K562 (cell line): Measurements from ENCODE around the gene ASB7. TPM values are rescaled to one million over a fixed set of nuclear protein-coding genes. Genes with fewer than 3 reads are reported as not detected.

Source experiments
- BHLHE40 ChIP-seq: IDR thresholded peaks from 2 replicates; pipeline ENCODE4 v1.6.1; 2011; ENCODE audit warnings: low read length, improper control_type of control experiment
- HEY1 ChIP-seq: fragments of 250-450 bp; sonication (Bioruptor Pico); IDR thresholded peaks from 2 replicates; pipeline ENCODE4 v1.5.0; 2020; ENCODE audit warnings: mild to moderate bottlenecking, moderate library complexity, borderline replicate concordance
- ILF3 ChIP-seq: fragments of 450-650 bp; IDR thresholded peaks from 2 replicates; pipeline ENCODE4 v1.6.1; 2018; ENCODE audit warnings: antibody characterized with exemption, mild to moderate bottlenecking, moderate library complexity, borderline replicate concordance
- MXD1 ChIP-seq: fragments of 250-450 bp; sonication (Bioruptor Pico); IDR thresholded peaks from 2 replicates; pipeline ENCODE4 v1.8.0; 2021; ENCODE audit warnings: borderline replicate concordance, mild to moderate bottlenecking, moderate library complexity; ENCODE audit not compliant: poor library complexity, severe bottlenecking
- NFXL1 ChIP-seq: fragments of 450-650 bp; formaldehyde crosslinking; IDR thresholded peaks from 2 replicates; pipeline ENCODE4 v1.4.0; 2021; ENCODE audit warnings: mild to moderate bottlenecking
- PHF8 ChIP-seq: fragments of 200-600 bp; sonication (generic); IDR thresholded peaks from 2 replicates; pipeline ENCODE4 v1.6.1; 2012; ENCODE audit warnings: mixed run types, mild to moderate bottlenecking, inconsistent platforms, low read length, moderate library complexity, borderline replicate concordance
- POLR2G ChIP-seq: fragments of 200-400 bp; formaldehyde crosslinking; IDR thresholded peaks from 2 replicates; pipeline ENCODE4 v1.6.1; 2017; ENCODE audit warnings: low read depth, mild to moderate bottlenecking, antibody characterized with exemption, low read length, moderate library complexity
- SMAD3 ChIP-seq: fragments of 450-650 bp; formaldehyde crosslinking; conservative IDR thresholded peaks from 2 replicates; pipeline ENCODE4 v1.4.0; 2020; ENCODE audit warnings: mild to moderate bottlenecking
- SUPT5H ChIP-seq: fragments of 450-650 bp; IDR thresholded peaks from 2 replicates; pipeline ENCODE4 v1.6.1; 2016
- TAF15 ChIP-seq: fragments of 200-400 bp; formaldehyde crosslinking; IDR thresholded peaks from 2 replicates; pipeline ENCODE4 v1.6.1; 2017; ENCODE audit warnings: mild to moderate bottlenecking, low read depth, low read length, moderate library complexity
- TFAP4 ChIP-seq: sonication (generic); formaldehyde crosslinking; IDR thresholded peaks from 2 replicates; pipeline ENCODE4 v1.8.0; 2022; ENCODE audit warnings: missing genetic modification reagents, mild to moderate bottlenecking, moderate library complexity, borderline replicate concordance
- ZNF277 ChIP-seq: fragments of 250-450 bp; sonication (Bioruptor Pico); IDR thresholded peaks from 2 replicates; pipeline ENCODE4 v1.8.0; 2022; ENCODE audit warnings: inconsistent platforms, mild to moderate bottlenecking, moderate library complexity, borderline replicate concordance
- ZNF280A ChIP-seq: fragments of 450-650 bp; IDR thresholded peaks from 2 replicates; pipeline ENCODE4 v1.6.1; 2018; ENCODE audit warnings: mild to moderate bottlenecking, low read depth; ENCODE audit not compliant: partially characterized antibody
- polyA plus RNA-seq, 8 experiments: library from polyadenylated mRNA; depleted of rRNA in 4 of 8; stranded (reverse) in 5 of 8; unstranded in 3 of 8; fragments of >200 nt; fragmentation: Nextera tagmentation in 2 of 8; fragmentation: Illumina TruSeq in 1 of 8; extraction: Ambion mirVana in 2 of 8; extraction: Trizol in 1 of 8; gene quantifications; 2 replicates each; pipeline versions ENCODE4 v1.2.1 to v1.2.3, GENCODE V29; 2011 to 2014; ENCODE audit warnings: inconsistent platforms in 1 of 8, missing spikeins in 1 of 8
- total RNA-seq, 7 experiments: library from RNA; depleted of rRNA in 6 of 7; stranded (reverse); fragments of >200 nt in 6 of 7; fragmentation: Illumina TruSeq in 2 of 7; extraction: Trizol in 2 of 7; gene quantifications; 2 replicates each; pipeline versions ENCODE4 v1.2.1 to v1.2.3, GENCODE V29; 2011 to 2021; ENCODE audit warnings: low replicate concordance in 1 of 7

The ASB7 gene
- total and polyA plus RNA-seq, 9 of the 15 experiments (the other 6 are each of a cell fraction or from before 2014, with no cell fraction given), result 1.8 to 10.1 (median 6.8) TPM

- TF ChIP-seq ZNF277 (CRISPR knock-in tag), result no peak
- TF ChIP-seq MXD1 (CRISPR knock-in tag), result no peak
- TF ChIP-seq SUPT5H, result 0 out of 2 replicates have a peak, but pooled peaks have one; percentile 46
- no peak for TF ChIP-seq ZNF280A
- peak; percentile 17 for TF ChIP-seq POLR2G
- peak; percentile 26; the same call in 1 of the 2 replicates for TF ChIP-seq PHF8
- no peak for TF ChIP-seq HEY1 (CRISPR knock-in tag)
- TF ChIP-seq TFAP4 (CRISPR knock-in tag), result peak; percentile 3; the same call in 1 of the 2 replicates
- no peak for TF ChIP-seq ILF3
- TF ChIP-seq TAF15, result no peak
- TF ChIP-seq BHLHE40, result no peak
- TF ChIP-seq SMAD3 (CRISPR knock-in tag), result no peak
- no peak for TF ChIP-seq NFXL1 (CRISPR knock-in tag)
- TF ChIP-seq, all 486 proteins: peak for 15
Measured at GRCh38 chr15:100602823-100603393, 519 bp downstream of the ASB7 start (continued).
